ENCODE data around the gene PRRG2.

DNA sequence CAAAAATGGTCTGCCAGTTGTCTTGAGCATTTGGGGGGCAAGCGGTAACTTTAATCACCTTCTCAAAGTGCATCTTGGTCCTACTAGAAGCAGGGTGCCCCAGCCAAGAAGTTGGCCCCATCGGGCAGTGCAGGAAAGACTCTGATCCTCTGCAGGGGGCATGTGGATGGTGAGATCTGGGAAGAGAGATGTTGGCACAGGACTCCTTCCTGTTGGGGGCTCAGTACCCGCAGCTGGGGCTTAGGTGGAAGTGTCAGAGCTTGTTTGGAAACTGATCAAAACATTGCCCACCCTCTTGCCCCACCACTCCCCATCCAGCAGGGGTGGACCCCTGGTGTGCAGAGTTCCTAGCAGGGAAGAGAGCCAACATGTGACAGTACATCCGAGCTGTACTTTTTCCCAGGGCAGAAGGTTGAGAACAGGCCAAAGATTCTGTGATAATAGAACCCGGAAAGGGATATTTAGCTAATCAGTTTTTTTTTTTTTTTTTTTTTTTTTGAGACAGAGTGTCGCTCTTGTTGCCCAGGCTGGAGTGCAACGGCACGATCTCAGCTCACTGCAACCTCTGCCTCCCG lies 50.0 kb downstream of the PRRG2 start:
- no peak for TF ChIP-seq REST (IDR thresholded peaks at IDR 0.05; ENCODE audit: insufficient read depth in 1 of 2, low read depth in 2 of 2, low read length in 2 of 2)
- TF ChIP-seq TAF1 (IDR thresholded peaks at IDR 0.05; ENCODE audit: borderline replicate concordance, insufficient read depth, low read length): no peak

Measured in PFSK-1 (cell line).